RWPE1 (cell line): Measurements from ENCODE around the gene SKI.

ENCODE experiments used
- CTCF ChIA-PET: fragments of 350-600 bp; sonication (Branson Sonifier 250); formaldehyde crosslinking; extraction: SDS; loops from one replicate; lab custom pipeline; 2021; lab: Yijun Ruan, JAX
- POLR2A ChIA-PET: fragments of 400-600 bp; formaldehyde crosslinking; extraction: SDS; loops from one replicate; lab custom pipeline; 2020; ENCODE audit warnings: antibody characterized with exemption; ENCODE audit not compliant: low non-redundant PET; lab: Yijun Ruan, JAX
- DNase-seq: peaks from one replicate; pipeline ENCODE4 v3.0.0; 2012; ENCODE audit warnings: low spot score
- H3K27ac ChIP-seq: fragments of 450-650 bp; 2 replicates; pipeline ENCODE4 v1.5.1; 2017
- TF ChIP-seq, protein P1 (sequence below): fragments of 450-650 bp; conservative IDR thresholded peaks from 2 replicates; pipeline ENCODE4 v1.5.1; 2017; ENCODE audit warnings: low read depth, mild to moderate bottlenecking

The SKI gene

DNA sequence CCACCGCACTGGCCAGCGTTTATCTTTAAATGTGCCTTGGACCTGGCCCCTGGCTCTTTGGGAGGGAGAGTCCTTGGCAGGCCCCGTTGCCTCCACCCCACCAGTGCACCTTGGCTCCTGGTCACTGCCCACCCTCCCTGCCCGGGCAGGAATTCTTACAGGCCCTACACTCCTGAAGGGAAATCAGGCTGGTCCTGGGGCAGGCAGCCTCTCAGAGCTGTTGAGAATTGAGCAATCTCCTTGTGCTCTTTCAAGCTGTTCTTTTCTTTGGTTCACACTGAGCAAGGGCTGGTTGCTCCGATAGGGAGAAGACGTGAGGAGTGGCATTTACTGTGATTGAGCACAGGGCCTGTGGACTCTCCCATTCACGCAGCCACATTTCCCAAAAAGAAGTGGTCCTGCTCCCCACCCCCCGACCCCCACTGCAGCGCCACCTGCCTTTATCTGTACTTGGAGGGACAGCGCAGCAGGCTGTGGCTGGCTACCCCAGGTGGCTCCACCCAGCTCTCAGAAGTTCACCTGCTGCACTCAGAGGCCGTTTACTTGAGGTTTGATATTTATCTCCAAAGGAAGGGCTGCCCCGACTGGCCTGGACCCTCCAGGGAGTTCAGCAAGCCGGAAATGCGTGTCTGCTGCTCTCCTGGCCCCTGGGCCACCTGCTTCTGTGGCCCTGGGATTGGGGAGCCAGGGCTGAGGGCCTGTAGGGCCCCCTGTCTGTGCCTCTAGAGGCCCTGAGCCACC, 47.8 kb downstream of the SKI start:
- POLR2A ChIA-PET, result interaction anchor here (0.7 kb wide), 1 partner anchor 71 kb away, joined by 3 read pairs; no protein-coding TSS in a partner anchor

DNA sequence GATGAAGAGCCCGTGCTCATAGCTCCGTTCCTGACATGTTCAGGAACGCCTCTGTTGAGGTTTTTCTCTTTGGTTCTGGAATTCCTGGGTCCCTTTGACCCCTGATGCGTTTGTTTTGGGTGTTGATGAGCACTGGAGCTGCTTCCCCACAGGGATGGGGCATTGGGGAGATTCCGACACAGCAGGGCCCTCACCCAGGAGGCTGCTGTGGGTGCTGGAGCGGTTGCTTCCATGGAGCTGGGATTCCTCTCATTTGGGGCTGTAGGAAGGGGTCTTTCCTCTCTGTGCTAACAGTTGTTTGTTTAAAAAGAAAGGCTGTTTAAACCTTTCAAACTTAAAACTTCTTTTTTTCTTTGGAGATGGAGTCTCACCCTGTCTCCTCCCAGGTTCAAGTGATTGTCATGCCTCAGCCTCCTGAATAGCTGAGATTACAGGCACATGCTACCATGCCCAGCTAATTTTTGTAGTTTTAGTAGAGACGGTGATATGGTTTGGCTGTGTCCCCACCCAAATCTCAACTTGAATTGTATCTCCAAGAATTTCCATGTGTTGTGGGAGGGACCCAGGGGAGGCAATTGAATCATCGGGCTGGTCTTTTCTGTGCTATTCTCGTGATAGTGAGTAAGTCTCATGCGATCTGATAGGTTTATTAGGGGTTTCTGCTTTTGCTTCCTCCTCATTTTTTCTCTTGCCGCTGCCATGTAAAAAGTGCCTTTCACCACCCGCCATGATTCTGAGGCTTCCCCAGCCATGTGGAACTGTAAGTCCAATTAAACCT, 48.9 kb downstream of the SKI start:
- POLR2A ChIA-PET, result no interaction called here
- DNase-seq, result no peak
- CTCF ChIA-PET, result interaction anchor here (0.6 kb wide), 1 partner anchor 93 kb away, joined by 3 read pairs; no protein-coding TSS in a partner anchor
- peak overlapping the region; percentile 82 for H3K27ac ChIP-seq
- TF ChIP-seq, protein P1, sequence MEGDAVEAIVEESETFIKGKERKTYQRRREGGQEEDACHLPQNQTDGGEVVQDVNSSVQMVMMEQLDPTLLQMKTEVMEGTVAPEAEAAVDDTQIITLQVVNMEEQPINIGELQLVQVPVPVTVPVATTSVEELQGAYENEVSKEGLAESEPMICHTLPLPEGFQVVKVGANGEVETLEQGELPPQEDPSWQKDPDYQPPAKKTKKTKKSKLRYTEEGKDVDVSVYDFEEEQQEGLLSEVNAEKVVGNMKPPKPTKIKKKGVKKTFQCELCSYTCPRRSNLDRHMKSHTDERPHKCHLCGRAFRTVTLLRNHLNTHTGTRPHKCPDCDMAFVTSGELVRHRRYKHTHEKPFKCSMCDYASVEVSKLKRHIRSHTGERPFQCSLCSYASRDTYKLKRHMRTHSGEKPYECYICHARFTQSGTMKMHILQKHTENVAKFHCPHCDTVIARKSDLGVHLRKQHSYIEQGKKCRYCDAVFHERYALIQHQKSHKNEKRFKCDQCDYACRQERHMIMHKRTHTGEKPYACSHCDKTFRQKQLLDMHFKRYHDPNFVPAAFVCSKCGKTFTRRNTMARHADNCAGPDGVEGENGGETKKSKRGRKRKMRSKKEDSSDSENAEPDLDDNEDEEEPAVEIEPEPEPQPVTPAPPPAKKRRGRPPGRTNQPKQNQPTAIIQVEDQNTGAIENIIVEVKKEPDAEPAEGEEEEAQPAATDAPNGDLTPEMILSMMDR, result no peak

More for the DNA sequence above, 47.8 kb downstream of the SKI start:
- H3K27ac ChIP-seq, result peak overlapping the region; percentile 82
- TF ChIP-seq, protein P1, result no peak
- CTCF ChIA-PET, result no interaction called here
- no peak for DNase-seq

DNA sequence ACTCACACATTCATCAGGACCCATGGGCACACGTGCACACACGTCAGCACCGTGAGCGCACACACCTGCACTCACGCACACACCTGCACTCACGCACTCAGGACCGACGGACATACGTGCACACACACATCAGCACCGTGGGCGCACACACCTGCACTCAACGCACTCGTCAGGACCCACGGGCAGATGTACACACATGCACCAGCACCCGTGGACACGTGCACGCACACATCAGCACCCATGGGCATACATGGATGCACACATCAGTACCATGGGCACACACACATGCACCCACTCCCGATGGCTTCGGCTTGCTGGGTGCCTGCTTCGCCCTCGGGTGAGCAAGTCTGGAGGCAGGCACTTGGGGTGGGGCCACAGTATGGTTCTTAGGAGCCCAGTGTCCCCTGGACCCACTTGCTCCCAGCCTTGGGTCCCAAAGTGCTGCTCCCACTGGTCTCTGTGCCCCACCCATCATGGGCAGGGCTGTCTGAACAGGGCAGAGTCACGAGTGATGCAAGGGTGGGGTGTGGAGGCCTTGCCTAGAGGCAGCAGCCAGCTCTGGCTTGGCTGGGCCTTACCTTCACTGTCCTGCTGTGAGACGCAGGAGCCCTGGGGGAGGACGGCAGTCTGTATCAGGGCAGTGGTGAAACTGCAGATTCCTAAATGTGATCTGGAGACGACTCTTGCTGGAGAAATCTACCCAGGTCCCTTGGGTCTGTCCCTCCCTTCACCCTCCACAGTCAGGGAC, 49.8 kb downstream of the SKI start:
- ChIA-PET CTCF (interaction anchor here (0.6 kb wide), 1 partner anchor 596 kb away, joined by 4 read pairs; no protein-coding TSS in a partner anchor), POLR2A (no interaction called here)
- H3K27ac ChIP-seq, result peak overlapping the region; percentile 82
- DNase-seq, result no peak
- TF ChIP-seq, protein P1, result no peak

DNA sequence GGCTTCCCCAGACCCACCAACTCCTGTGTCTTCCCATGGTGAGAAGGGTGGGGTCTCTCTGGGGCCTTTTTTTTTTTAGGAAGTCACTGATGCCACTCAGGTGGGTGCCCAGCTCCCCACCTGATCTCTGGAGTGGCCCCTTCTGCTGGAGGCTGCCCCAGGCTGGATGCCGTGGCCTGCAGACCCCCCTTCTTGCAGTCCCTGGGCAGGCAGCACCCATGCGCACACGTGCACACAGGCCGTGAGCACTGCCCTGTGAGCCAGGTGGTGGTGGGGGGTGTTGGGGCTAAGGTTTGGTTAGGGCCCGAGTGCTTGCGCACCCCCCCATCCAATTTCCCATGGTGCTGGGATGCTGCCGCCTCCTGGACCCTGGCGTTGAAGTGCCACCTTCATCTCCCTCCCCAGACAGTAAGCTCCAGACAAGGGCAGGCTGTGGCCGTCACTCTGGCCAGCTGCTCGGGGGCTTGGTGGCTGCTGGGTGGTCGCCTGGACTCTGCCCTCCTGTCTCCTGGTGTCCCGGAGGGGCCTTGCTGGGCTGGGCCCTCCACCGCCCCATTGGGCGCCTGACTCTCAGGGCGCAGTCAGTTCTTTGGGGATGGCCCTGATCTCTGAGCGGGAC, 50.6 kb downstream of the SKI start:
- ChIA-PET CTCF (interaction anchor here (0.6 kb wide), 1 partner anchor 37 kb away, joined by 4 read pairs; no protein-coding TSS in a partner anchor), POLR2A (no interaction called here)
- TF ChIP-seq, protein P1, result no peak
- no peak for DNase-seq
- H3K27ac ChIP-seq, result peak overlapping the region; percentile 82

DNA sequence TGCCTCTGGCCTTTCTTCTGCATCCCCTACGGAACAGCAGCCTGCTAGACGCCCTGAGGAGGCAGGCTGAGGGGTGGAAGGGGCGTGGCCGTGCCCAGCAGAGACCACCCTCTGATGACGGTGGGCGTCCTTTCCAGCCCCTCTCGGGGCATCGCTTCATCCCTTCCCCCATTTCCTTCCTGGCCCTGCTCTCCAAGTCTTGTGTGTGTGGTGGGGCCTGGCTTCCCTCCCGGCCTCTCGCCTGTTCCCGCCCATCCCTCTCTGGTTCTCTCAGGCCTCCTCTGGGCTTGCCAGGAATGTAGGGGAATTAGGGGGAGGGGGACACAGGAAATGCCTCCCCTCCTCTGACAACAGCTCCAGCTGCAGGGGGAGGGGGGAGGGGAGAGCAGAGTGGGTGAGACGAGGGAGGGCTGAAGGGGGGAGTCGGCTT, 51.1 kb downstream of the SKI start:
- H3K27ac ChIP-seq, result peak overlapping the region; percentile 82
- DNase-seq, result no peak
- ChIA-PET POLR2A (no interaction called here), CTCF (interaction anchor here (0.6 kb wide), 1 partner anchor 38 kb away, joined by 4 read pairs; no protein-coding TSS in a partner anchor)
- TF ChIP-seq, protein P1, result no peak
